HG03280 (cell line): Measurements from ENCODE around the gene DMRTA2.

Experiments used
- ATAC-seq: cut with Tn5 transposase; IDR thresholded peaks from one replicate; pipeline ENCODE4 v1.9.1; 2021; ENCODE audit warnings: mild to moderate bottlenecking, moderate library complexity; ENCODE audit not compliant: unreplicated experiment

Gene DMRTA2

GRCh38 chr1:50424045-50424883 is 1.0 kb upstream of the DMRTA2 start:
- no peak for ATAC-seq

GRCh38 chr1:50423670-50424000 is 392 bp upstream of the DMRTA2 start:
- no peak for ATAC-seq

- no peak for ATAC-seq
These were observed 633 bp downstream of the DMRTA2 start for GRCh38 chr1:50422675-50422945.

- ATAC-seq: no peak
These were observed 1.2 kb downstream of the DMRTA2 start for GRCh38 chr1:50421768-50422674.

DNA sequence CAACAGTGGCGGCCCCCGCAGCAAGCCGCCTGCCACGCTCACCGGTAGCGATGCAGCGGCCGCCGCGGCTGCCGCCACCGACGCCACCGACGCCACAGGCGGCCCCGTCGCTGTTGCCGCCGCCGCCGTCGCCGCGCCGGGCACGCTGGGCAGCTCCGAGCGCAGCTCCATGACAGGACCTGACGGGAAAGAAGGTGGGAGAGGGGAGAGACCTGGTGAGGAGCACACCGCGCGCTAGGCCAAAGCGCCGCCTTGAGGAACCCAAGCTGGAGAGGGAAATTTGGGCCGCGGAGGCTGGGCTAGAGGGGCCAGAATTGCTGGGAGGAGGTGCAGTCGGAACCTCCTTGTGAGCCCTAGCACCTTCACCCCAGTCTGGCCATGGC is 1.9 kb downstream of the DMRTA2 start:
- no peak for ATAC-seq

- no peak for ATAC-seq
These were observed 2.4 kb downstream of the DMRTA2 start for GRCh38 chr1:50420689-50421365.

DNA sequence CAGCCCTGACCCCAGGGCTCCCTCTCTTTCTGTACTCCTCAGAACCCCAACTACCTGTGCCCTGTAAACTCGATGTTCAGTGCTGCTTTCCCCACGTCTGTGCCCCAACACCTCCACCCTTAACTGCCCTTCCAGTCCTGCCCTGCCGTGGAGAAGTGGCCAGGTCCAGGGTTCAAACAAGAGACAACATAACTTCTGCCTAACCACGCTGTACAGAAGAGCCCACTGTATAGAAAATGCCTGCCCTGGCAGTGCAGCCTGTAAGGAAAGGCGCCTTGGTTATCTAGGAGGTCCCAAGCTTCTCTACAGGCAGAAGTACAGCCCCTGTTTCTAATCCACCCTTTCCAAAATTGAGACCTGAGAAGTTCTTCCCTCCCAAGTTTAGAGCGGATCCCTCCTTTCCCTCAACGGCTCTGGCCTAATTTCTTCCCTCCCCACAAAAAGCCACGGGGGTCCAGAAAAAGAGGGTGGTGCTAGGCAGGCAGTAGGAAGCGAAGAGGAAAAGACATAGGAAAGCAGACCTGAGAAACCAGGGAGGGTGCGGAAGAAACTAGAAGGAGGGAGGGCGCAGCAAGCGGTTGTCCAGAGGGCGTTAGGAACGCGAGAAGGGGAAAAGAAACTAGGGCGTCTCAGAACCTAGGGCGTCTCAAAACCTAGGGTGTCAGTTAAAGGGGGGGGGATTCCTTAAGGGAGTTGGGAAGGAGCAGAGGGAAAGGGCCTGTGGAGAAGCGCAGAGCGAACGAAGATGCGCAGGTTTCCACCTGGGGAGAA is 3.2 kb downstream of the DMRTA2 start:
- no peak for ATAC-seq

GRCh38 chr1:50419192-50419906 is 3.9 kb downstream of the DMRTA2 start:
- ATAC-seq: no peak

DNA sequence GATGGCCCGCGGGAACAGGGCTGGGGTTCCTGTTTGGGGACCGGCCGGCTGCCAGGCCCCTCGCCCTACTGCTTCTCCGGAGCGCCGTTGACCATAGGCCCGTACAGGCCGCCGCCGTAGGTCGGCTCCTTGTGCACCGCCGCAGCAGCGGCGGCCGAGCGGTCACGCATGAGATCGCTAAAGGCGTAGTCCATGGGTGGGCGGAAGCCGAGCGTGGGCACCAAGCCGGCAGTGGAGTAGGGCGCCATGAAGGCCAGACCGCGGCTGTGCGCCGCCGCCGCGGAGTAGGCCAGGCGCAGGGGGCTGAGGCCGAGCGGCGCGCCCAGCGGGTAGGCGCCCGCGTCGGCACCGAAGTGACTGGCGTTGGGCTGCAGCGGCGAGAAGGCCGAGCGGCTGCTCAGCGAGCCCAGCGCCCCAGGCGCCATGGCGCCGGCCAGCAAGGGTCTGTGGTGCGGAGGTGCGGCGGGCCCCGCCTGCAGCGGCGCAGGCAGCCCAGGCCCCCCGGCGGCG is 4.6 kb downstream of the DMRTA2 start:
- ATAC-seq: no peak

GRCh38 chr1:50417946-50418599 is 5.2 kb downstream of the DMRTA2 start:
- no peak for ATAC-seq

- ATAC-seq: no peak
These were observed 5.7 kb downstream of the DMRTA2 start for GRCh38 chr1:50417507-50417906.

DNA sequence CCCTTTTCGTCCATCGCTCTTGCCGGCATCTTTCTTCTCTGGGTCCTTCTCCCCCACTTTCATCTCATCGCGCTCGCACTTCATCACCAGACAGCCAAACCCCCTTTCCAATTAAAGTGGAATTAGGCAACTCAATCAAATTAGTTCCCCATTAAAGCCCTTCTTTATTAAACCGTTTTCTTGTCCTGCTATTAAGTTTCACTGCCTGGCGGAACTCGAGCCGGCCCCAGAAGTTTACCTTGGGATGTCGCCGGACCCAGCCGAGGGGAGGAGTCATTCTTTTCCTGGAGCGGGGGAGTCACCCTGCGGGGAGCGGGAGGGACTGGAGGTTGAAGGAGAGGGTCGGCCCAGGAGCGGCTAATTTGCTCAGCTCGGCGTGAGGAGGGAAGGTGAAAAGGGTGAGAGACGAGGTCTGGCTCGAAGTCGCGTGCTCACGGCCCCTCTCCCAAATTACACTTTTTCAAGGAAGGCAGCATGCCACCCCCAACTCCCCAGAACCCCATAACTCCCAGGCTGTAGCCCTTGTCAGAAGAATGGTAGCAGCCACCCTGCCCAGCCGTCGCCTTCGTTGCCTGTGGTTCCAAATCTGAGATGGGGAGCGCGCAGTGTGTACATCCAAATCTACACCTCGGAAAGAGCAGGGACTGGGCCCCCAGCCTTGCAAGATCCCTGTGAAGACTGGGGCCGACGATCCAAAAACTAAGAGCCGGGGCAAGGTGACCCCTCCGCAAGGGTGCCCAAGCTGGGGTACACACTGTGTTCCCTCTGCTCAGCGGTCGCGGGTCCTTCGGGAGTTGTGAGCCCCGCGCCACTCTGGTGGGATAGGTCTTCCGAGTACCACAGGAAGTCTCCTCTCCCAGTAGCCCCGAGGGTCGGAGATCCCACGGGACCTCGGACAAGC is 6.4 kb downstream of the DMRTA2 start:
- ATAC-seq: no peak

DNA sequence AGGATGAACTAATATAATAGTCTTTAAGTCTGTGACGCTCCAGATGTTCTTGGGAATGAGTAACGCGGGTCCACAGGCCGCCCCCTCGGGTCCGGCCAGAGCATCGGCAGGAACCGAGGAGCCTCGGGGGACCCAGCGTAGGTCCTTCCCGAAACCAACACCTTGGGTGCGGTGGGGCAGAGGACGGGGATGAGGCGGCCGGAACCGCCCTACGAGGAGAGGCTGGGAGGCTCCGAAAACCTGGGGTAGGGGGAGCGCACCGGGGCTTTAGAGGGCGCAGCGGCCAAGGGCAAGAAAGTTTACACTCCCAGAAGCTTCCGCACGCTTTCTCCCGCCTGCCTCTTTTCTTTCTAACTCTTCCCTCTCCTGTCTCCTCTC is 7.1 kb downstream of the DMRTA2 start:
- no peak for ATAC-seq

DNA sequence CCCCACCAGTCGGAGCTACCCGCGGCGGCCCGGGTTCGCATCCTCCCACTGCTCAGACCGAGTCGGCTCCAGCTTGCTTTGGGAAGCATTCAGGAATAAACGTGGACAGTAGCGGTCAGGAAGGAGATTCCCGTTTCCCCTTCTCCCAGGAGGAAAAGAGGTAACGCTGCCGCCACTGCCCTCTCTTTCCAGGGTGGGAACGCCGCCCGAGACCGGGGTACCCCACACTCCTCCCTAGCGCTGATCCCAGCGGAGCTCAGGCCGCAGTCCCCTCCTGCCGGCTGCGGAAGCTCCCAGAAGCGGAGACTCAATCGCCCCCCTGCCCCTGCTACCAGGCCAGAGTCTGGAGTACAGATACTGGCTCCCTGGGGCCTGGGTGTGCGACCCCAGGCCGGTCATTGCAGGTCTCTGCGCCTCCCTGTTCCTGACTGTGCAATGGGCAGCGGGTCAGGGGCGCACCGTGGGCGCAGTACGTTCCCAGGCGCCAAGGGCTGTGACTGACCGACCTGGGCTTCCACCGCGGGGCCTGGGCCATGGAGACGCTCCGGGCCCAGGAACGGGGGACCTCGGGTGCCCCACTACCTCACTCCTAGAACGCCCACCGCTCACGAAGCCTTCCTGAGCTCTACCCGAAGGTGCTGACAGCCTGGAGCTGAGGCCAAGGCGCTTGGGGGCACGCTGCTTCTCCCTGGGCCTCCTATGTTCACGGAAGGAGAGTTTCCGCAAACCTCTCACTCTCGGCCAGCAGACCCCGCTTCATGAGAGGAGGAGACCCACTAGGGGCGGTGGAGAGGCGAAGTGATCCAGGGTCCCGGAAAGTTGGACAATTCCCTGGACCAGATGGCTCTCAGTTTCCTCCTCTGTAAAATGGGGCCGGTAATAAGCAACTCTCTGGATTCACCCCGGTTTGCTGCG is 7.8 kb downstream of the DMRTA2 start:
- no peak for ATAC-seq

- no peak for ATAC-seq
These were observed 8.4 kb downstream of the DMRTA2 start for GRCh38 chr1:50414853-50415234.

DNA sequence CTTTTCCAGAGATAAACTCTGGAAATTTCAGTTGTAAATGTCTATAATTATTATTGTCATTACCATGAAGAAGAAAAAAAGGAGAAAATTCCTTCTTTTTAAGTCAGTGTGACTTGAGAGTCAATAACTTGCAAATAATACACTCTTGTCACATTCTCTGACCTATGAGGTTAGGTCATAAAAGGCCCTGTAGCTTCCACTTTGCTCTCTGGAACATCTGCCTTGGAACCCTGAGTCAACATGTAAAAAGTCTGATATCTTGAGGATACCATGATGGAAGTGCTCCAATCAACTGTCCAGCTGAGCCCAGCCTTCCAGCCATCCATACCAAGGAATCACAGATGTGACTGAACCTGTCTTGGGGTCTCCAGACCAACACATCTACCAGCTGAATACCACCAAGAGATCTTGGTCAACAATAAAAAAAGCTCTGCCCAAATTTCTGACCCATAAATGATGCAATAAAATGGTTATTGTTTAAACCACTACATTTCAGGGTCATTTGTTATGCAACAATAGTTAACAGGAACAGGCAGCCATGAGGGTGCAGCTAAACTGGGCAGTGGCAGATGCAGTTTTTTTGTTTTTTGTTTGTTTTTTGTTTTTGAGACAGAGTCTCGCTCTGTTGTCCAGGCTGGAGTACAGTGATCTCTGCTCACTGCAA is 10.3 kb downstream of the DMRTA2 start:
- ATAC-seq: no peak

DNA sequence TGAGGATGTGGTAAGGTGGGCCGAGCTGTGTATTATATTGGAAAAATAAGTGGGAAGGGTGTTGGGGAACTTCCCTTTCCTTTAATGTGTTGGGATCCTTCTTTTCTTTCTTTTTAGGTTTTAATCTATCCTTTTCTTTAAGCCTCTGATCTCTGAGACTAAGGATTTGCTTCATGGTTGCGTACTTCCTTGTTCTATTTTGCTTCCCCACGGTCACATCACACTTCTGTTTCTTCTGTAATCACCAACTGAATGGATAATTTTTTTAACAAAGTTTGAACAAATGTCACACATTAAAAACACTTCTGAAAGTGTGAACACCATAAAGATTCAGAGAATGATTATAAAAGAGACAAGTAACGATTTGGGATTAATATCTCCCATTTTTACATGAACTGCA is 17.4 kb downstream of the DMRTA2 start:
- ATAC-seq: no peak
